ENCODE data around the gene CORO7.

DNA sequence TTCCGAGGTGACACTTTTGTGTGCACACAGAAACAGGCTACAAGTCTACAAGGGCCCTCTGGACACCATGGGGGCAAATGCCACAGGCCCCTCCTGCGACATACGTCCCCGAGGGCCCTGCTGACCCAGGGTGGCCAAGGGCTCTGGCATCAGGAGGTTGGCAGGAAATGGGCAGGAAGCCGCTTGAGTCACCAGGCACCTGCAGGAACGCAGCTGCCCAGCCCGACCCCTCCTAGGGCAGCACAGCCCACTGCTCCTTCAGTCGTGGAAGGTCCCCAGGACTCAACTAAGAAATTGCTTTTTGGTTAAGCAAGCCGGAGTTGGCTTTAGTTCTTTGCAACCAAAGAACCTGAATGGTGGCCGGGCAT is 8.1 kb downstream of the CORO7 start:
- TF ChIP-seq, protein P1, sequence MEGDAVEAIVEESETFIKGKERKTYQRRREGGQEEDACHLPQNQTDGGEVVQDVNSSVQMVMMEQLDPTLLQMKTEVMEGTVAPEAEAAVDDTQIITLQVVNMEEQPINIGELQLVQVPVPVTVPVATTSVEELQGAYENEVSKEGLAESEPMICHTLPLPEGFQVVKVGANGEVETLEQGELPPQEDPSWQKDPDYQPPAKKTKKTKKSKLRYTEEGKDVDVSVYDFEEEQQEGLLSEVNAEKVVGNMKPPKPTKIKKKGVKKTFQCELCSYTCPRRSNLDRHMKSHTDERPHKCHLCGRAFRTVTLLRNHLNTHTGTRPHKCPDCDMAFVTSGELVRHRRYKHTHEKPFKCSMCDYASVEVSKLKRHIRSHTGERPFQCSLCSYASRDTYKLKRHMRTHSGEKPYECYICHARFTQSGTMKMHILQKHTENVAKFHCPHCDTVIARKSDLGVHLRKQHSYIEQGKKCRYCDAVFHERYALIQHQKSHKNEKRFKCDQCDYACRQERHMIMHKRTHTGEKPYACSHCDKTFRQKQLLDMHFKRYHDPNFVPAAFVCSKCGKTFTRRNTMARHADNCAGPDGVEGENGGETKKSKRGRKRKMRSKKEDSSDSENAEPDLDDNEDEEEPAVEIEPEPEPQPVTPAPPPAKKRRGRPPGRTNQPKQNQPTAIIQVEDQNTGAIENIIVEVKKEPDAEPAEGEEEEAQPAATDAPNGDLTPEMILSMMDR (conservative IDR thresholded peaks at IDR 0.05): no peak
- no peak for TF ChIP-seq ZFX (IDR thresholded peaks at IDR 0.05)
